Stomach smooth muscle (tissue), 2 donors: Measurements from ENCODE around the gene DYNLT2.
A peak's percentile ranks its signal among the peaks of the same experiment; 100 is the strongest.

Experiments
- H3K27ac ChIP-seq: one replicate; pipeline ENCODE4 v1.7.0; 2013; ENCODE audit warnings: mild to moderate bottlenecking, low read length, inconsistent platforms
- H3K27me3 ChIP-seq, 2 donors: one replicate each; pipeline ENCODE4 v1.7.0; 2013; ENCODE audit warnings: low read length in 2 of 2; ENCODE audit not compliant: insufficient read depth in 2 of 2, control insufficient read depth in 1 of 2
- H3K36me3 ChIP-seq, 2 donors: one replicate each; pipeline ENCODE4 v1.7.0; 2013; ENCODE audit warnings: low read length in 2 of 2; ENCODE audit not compliant: control insufficient read depth in 2 of 2, insufficient read depth in 2 of 2
- H3K4me1 ChIP-seq: one replicate; pipeline ENCODE4 v1.7.0; 2013; ENCODE audit warnings: low read length; ENCODE audit not compliant: control insufficient read depth, insufficient read depth
- H3K4me3 ChIP-seq, 2 donors: one replicate each; pipeline ENCODE4 v1.7.0; 2013; ENCODE audit warnings: low read length in 2 of 2
- H3K9ac ChIP-seq, 2 donors: one replicate each; pipeline ENCODE4 v1.7.0; 2013; ENCODE audit warnings: low read length in 2 of 2, mild to moderate bottlenecking in 1 of 2
- H3K9me3 ChIP-seq, 2 donors: one replicate each; pipeline ENCODE4 v1.7.0; 2013; ENCODE audit warnings: low read length in 2 of 2; ENCODE audit not compliant: control insufficient read depth in 2 of 2
- donor health status: healthy.
- donor health status: Pancreatic carcinoma.

The DYNLT2 gene, protein sequence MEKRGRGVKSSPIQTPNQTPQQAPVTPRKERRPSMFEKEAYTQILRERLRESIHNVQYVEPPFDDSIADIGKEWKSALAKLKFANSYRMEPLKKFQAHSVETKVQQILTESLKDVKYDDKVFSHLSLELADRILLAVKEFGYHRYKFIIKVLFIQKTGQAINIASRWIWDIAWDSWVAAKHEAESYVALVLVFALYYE

DNA sequence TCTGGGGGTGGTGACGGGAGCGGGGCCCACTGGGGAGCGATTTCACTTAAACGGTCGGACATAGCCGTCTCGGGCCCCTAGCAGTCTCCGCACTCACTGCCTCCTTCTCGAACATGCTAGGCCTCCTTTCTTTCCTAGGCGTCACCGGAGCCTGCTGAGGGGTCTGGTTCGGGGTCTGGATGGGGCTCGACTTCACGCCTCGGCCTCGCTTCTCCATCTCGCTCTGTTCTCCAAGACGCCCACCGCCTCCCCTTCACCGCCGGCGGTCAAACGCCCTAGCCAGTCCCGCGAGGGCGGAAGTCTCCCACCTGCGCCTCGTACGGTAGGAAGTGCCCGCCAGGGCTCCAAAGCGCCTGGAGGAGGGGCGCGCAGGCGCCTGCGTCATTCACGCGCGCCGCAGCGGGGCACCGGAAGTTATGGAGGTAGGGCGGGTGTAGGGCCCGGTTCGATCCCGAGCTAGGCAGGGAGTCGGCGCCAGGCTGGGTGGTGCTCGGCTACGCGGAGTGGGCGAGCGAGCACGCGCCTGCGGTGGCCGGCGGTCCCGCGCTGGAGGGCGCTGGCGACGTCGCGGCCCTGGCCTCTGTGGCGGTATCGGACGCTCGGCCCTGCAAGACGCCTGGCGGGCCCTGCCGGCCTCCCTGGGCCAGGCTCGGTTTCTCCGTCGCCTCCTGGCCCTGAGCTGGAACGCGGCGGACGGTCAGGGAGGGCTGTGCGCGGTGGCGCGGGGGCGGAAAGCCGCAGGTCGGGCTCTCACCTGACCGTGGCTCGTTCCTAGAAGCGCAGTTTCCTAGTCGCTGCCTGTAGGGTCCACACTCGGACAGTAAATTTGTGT, at the start of gene DYNLT2, which contains the start of gene ERMARD:
TSS of gene DYNLT2 (minus strand) at position 331 of the 832 bp plus-strand sequence. CDS start at position 217, 114 bp downstream.
TSS of gene ERMARD (plus strand) at position 381 of the 832 bp plus-strand sequence. CDS start at position 417, 36 bp downstream.
- no peaks in the 10 kb centered on the region for H3K9me3 ChIP-seq
- H3K9ac ChIP-seq: peak within 1 kb of the TSS; percentile 94 to 99
- H3K36me3 ChIP-seq: no peaks in the 10 kb centered on the region
- H3K4me3 ChIP-seq: peak within 1 kb of the TSS; percentile 84 to 98
- H3K27me3 ChIP-seq: no peaks in the 10 kb centered on the region
- peaks cover 14% of the 10 kb centered on the region for H3K4me1 ChIP-seq
- H3K27ac ChIP-seq: peak within 1 kb of the TSS; percentile 87

DNA sequence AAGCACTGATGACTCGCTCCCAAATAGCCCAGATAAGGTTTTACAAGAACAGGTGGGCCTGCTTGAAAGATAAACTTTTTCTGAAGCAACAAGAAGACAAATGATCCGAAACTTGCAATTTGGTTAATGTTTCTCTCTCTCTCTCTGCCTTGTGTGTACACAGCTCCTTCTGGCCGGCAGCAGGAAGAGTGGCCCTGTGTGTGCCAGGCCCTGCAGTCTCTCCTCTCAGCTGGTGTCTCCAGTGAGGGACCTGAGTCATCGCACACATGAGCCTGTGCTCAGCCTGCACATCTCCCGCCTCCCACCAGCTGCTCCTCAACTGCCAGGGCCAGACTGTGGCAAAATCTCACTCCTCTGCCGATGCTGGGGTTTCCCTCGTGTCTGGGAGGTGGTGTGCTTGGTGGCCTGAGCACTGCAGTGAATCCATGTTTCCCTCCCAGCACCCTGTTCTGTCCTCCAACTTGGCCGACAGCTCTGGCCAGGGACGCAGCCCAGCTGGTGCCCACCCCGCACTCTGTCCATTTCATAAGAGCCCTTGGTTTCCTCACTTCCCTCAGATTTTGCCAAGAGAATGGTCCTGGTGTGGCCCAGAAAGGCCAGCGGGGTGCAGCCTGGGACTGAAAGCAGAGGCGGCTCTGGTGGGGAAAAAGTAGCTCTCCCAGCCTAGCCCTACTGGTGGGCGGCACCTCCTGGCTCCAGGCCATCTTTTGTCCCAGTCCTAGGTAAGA, 49.5 kb upstream of the DYNLT2 start:
- Histone ChIP-seq H3K27me3 (no peaks in the 10 kb centered on the region), H3K9me3 (no peaks in the 10 kb centered on the region), H3K36me3 (no peaks in the 10 kb centered on the region), H3K4me3 (no peak overlapping the region), H3K9ac (no peak overlapping the region), H3K4me1 (no peaks in the 10 kb centered on the region), H3K27ac (no peak overlapping the region)

DNA sequence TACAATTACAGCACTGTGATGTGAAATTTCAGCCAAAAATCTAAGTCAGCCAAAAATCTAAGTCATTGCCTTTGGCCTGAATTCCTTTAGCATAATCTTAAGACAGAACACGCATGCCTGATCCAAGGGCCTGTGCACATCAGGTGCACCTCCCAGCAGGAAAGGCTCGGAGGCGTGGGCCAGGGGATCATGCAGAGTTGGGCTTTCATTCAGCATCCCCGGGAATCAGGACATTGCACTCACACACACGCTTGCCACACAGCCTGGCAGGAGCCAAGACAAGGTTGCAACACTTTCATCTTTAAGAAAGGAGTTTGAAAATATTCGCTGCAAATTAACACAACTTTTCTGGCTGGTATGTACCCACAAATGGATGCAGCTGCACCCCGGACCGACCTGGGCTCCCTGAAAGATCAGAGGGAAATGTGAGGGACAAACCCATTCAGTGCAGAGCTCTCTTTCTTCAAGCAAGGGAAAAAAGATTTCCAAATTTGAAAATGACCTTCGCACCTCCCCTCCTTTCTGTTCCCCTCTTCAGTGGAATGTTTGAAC, 48.8 kb upstream of the DYNLT2 start:
- no peak overlapping the region for H3K9ac ChIP-seq

DNA sequence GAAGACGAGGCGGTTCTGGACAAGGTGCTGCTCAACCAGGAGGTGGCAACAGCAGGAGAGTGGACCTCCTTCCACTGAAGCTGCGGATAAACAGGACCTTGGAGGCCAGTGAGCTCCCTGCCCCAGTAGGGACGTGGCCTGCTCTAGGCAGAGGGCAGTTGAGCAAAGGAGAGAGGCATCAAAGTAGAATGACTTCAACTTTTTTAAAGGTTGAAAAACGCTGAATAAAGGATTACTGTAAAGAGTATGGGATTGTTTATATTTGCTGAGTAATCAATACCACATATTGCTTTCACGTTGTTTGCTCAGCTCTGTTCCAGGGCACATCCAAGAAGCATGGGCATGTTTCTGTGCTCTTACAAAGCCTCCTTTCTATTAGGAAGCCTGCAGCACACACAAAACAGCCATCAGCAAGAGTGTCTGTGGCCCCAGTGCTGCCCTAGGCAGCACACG, 48.1 kb upstream of the DYNLT2 start:
- no peak overlapping the region for H3K27ac ChIP-seq
- no peaks in the 10 kb centered on the region for H3K4me1 ChIP-seq
- H3K9ac ChIP-seq: no peak overlapping the region
- H3K4me3 ChIP-seq: no peak overlapping the region
- H3K9me3 ChIP-seq: no peaks in the 10 kb centered on the region
- no peaks in the 10 kb centered on the region for H3K27me3 ChIP-seq
- no peaks in the 10 kb centered on the region for H3K36me3 ChIP-seq

More for the DNA sequence above, 48.8 kb upstream of the DYNLT2 start:
- Histone ChIP-seq H3K9me3 (no peaks in the 10 kb centered on the region), H3K4me3 (no peak overlapping the region), H3K36me3 (no peaks in the 10 kb centered on the region), H3K4me1 (no peaks in the 10 kb centered on the region), H3K27ac (no peak overlapping the region), H3K27me3 (no peaks in the 10 kb centered on the region)

DNA sequence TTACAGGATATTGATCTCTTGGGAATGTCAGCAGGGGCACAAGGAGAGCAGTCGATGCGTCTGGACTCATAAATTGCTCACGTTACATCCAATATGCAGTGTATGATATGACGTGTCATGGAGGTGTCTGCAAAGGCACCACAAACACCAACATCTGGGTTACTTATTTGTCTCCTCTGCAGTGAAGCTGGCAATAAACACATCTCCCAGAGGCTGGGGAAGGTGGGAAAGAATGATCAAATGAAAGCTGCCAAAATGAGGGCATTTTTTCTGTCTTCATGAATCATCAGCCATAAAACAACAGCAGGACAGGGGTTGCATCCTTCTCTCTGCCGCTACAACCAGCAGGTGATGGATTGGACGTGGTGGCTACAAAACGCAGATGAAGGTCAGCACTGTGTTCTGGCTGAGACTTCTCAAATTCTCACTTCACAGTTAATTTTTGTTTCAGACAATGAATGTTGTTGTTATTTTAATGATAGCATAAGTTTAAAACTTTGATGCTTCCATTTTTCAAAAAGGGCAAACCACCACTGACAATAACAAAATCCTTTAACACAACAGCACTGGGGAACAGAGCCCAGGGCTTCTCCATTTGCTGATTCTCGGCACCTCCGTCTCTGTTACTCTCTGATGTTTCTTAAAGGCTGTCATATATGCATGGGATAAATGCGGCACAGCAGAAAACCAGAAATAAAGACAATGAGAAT, 47.5 kb upstream of the DYNLT2 start:
- no peaks in the 10 kb centered on the region for H3K9me3 ChIP-seq
- no peaks in the 10 kb centered on the region for H3K36me3 ChIP-seq
- no peaks in the 10 kb centered on the region for H3K4me1 ChIP-seq
- H3K9ac ChIP-seq: no peak overlapping the region
- no peak overlapping the region for H3K27ac ChIP-seq
- H3K4me3 ChIP-seq: no peak overlapping the region
- H3K27me3 ChIP-seq: no peaks in the 10 kb centered on the region

DNA sequence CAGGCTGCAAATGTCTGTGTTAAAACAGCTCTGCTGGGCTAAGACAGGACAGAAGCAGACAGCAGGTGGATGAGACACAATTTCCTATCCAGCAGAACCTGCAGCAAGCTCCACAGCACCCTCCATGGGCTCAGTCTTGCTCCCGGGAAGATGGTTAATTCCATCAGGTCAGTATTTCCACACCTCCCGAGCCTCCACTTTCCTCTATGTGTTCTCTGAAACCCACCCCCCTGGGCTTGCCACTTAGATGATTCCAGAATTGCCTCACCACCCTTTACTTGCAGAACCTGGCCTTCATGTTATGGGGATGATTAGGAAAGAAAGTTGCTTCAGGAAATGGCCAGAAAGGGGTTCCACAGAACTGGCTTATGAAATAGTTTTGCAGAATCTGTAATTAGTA, 43.8 kb upstream of the DYNLT2 start:
- Histone ChIP-seq H3K9me3 (no peaks in the 10 kb centered on the region), H3K4me1 (peaks cover 6% of the 10 kb centered on the region), H3K4me3 (no peak overlapping the region), H3K27me3 (no peaks in the 10 kb centered on the region), H3K36me3 (no peaks in the 10 kb centered on the region), H3K9ac (no peak overlapping the region), H3K27ac (no peak overlapping the region)

DNA sequence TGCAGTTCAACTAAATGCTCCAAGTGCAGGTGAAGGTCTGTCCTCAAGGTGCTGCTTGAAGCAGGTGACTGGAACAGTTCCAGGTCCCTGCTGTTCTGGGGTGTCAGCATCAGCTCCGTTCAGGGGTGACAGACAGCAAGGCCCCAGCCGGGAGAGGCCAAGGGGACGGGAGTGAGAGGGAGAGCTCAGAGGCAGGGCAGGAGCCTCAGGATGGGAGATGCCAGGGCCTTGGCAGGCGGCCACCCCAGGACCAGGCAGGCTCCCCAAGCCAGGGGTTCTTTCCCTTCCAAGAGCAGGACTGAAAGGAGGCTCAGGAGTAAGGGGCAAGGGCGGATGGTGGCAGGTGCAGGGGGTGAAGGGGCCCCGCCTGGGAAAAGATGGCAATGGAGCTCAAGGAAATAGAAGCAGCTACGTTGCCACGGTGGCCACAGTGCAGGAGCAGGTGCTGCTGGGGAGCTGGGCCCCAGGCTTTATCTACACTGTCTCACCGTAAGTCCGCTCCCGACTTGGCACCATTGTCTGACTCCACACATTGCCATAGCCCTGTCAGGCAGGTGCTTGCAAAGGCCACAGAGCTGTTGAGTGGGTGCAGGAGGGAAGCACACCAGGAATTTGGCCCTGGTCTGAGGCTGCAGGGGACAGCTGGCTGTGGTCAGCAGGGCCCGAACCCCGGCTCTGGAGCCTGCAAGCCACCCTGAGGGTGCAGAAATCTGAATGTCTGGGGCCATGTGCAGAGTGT, 43.1 kb upstream of the DYNLT2 start:
- H3K4me3 ChIP-seq: no peak overlapping the region
- H3K27ac ChIP-seq: no peak overlapping the region
- no peaks in the 10 kb centered on the region for H3K9me3 ChIP-seq
- H3K27me3 ChIP-seq: no peaks in the 10 kb centered on the region
- peaks cover 14% of the 10 kb centered on the region for H3K4me1 ChIP-seq
- H3K9ac ChIP-seq: no peak overlapping the region
- H3K36me3 ChIP-seq: no peaks in the 10 kb centered on the region

DNA sequence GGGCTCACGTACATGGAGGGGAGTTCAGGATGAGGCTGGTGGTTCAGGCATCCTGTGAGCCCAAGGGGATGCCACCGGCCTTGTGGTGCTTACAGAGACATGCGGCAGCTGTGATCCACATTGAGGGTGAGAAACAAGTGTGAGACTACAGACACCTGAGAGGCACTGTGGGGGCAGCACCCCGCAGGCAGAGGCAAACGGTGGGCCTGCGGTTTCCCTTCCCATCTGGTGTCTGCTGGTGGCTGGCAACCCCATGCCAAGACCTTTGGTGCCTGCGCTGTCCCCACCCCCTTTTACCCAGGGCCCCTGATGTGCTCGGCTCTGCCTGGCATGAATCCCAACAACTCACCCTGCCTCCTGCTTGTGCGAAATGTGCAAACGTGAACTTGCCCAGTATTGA, 42.0 kb upstream of the DYNLT2 start:
- H3K9ac ChIP-seq: no peak overlapping the region
- no peaks in the 10 kb centered on the region for H3K27me3 ChIP-seq
- no peaks in the 10 kb centered on the region for H3K9me3 ChIP-seq
- peaks cover 18% of the 10 kb centered on the region for H3K4me1 ChIP-seq
- H3K27ac ChIP-seq: no peak overlapping the region
- H3K4me3 ChIP-seq: no peak overlapping the region
- no peaks in the 10 kb centered on the region for H3K36me3 ChIP-seq

DNA sequence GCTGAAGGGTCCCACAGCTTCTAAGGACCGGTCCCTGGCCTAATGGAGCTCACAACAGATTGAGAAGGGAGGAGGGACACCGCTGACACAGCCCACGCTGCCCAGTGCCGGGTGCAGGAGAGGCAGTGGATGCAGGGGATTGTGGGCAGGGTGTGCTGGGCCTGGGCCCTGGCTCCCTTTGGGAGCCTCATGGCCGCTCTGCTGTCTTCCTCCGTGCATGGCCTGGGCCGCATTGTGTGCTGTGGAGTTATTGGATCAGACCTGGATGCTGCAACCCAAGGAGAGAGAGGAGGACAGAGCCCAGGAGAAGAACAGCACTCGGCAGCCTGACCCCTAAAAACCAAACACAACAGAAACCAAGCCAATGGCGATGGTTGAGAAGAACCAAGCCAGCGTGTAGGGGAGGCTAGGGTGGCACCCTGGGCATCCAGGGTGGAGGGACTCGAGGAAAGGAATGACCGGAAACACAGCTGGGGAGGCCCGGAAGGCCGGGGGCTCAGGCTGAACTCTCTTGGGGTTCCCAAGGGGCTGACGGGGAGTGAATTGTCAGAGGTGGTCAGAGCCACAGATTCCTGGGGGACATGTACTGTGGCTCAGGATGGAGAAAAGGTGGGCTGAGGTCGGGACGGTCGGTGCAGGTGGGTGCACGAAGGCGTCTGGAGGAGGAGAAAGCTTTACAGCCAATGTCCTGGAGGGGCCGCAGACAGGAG, 41.1 kb upstream of the DYNLT2 start:
- Histone ChIP-seq H3K4me1 (peaks cover 18% of the 10 kb centered on the region), H3K9ac (no peak overlapping the region), H3K9me3 (no peaks in the 10 kb centered on the region), H3K27ac (no peak overlapping the region), H3K27me3 (no peaks in the 10 kb centered on the region), H3K36me3 (no peaks in the 10 kb centered on the region), H3K4me3 (no peak overlapping the region)
